Nucleus accumbens (tissue), 56 donors: ENCODE measurements around the gene CCDC110.

ENCODE experiments used
- DNase-seq, 56 donors: peaks; one replicate each; lab custom pipeline; 2025; lab: John Stamatoyannopoulos, UW

Gene CCDC110

GRCh38 chr4:185424905-185425646, 46.5 kb downstream of the CCDC110 start:
- DNase-seq = peak in 11 of 56 donors; percentile 5 to 64 (median 38)

GRCh38 chr4:185421366-185422124, 50.0 kb downstream of the CCDC110 start:
- no peak for DNase-seq

DNA sequence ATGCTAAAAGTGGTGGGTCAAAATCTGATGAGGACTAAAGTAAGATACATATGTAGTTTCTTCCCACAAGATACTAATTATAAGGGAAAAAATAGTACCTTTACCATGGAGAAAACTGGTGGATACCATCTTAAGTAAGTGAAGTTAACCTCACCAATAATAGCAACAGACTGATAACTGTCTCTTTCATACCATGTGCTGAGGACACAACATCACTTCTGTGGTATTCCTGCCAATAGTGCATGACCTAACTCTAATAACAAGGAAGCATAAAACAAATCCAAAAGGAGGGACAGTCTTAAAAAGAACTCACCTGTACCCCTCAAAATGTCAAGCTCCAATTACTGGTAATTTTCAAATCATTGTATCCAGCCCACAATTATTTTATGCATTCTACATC, 54.6 kb downstream of the CCDC110 start:
- DNase-seq = no peak

- DNase-seq = no peak
Observed at GRCh38 chr4:185412412-185412811, 59.1 kb downstream of the CCDC110 start.

DNA sequence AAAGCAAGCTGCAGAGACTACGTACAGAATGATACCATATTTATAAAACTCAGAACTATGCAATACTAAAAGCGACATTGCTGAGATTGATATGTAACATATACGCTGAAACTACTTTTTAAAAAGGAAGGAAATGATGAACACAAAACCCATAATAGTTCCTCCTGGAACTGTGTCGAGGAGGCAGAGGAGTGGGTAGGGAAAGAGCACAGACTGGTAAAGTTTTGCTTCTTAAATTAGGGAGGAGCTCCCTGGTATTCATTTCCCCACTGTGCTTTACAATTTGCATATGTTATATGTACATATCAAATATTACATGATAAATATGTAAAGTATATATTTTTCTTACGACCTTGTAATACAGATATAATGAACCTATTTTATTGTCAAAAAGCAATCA, 59.7 kb downstream of the CCDC110 start:
- DNase-seq = no peak

DNA sequence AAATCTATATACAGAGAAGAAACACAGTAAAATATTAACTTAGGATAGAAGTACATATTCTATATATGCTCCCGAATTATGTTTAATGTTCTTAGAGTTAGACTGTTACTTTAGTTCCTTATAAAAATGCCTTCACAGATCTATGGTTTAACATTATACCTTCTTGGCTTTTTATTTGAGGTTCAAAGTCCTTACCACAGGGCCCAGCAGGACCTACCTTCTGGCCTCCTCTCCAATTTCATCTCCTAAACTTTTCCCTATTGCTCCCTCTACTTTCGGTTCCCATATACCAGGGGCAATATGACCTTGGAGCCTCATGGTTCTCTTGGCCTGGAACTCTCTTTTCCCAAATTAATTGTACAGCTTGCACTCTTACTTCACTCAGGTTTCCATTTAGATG, 63.1 kb downstream of the CCDC110 start:
- no peak for DNase-seq

- no peak for DNase-seq
Observed at GRCh38 chr4:185405296-185405999, 66.1 kb downstream of the CCDC110 start.

- DNase-seq = no peak
Observed at GRCh38 chr4:185404031-185404430, 67.5 kb downstream of the CCDC110 start.

- peak in 1 of 56 donors; percentile 15 for DNase-seq
Observed at GRCh38 chr4:185399466-185399865, 72.1 kb downstream of the CCDC110 start.

DNA sequence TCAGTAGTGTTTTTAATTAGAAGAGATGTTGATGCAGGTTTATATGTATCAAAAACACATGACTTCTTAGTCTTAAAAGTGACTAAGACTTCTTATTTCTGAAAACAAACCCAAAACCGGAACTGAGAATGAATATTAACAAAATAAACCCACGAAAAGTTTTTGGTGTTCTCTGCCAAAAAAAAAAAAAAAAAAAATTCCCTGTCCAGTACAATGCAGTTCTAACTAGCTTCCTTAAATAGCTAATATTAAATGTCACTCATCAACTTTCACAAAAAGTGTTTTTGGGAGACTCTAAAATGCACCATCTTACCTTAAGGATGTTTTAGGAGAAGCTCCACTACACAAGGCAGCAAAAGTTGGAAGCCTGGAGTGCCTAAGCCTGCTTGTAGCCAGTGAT, 72.9 kb downstream of the CCDC110 start:
- no peak for DNase-seq

DNA sequence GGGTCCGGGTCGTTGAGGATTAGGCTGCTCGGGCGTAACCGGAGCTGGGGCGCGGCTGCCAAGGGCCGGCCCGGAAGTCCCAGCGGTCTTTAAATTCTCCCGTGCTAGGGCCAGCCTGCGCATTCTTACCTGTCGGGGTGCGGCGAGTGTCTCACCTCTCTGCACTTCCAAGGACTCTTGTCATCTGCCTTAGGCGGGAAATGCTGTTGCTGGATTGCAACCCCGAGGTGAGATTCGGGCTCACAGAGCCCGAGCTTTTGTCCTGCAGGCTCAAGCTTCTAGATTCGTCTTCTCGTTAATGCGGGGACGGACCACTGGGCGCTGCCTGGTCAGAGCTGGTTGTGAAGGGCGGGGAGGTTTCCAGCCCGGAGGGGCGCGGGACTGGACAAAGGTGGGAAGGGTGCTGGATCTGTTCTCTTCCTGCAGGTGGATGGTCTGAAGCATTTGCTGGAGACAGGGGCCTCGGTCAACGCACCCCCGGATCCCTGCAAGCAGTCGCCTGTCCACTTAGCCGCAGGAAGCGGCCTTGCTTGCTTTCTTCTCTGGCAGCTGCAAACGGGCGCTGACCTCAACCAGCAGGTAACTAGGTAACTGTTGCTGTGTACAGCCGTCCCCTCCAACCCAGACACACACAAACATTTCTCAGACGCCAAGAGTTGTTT, 74.7 kb downstream of the CCDC110 start, which contains the start of gene ANKRD37:
TSS of gene ANKRD37 (plus strand) at position 118 of the 662 bp plus-strand sequence. CDS start at position 201, 83 bp downstream.
- DNase-seq = peak in 24 of 56 donors; percentile 13 to 72 (median 60)

DNA sequence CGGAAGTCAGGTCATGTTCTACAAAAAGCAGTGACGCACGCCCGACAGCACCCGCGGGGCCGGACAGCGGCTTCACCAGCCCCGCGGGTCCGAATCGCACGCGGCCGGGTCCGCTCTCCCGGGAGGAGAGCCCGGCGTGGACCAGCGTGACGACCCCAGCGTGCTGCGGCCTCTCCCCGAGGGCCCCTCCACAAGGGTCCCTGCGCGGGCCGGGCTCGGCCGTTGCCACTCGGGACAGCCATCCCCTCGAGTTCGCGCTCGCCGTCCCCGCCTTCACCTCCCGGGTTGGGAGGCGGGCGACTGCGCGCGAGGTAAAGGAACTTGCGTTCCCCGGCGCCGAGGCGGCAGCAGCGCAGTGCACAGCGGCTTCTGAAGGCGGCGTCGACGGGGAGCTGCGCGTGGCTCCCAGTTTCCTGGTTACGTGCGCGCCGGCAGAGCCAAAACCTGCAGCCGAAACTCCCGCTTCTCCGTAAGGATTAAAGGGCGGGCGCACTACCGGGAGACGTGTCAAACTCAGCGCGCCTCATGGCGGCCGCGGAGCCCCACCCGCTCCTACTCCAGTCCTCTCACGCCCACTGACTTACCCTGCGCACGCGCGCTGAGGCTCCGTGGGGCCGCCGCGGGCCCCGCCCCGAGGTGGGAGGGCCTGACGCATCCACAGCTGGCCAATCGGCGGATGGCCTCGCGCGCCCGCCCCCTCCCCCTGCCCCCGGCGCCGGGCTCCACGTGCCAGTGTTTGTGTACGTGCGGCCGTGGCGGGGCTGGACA, 75.4 kb downstream of the CCDC110 start:
- peak; percentile 70 to 99 (median 96) for DNase-seq

GRCh38 chr4:185395238-185395955, 76.1 kb downstream of the CCDC110 start, which contains the start of gene LRP2BP:
LRP2BP (minus strand) TSS chr4:185395924; CDS start chr4:185378186, 17,738 bp downstream.
- DNase-seq = no peak
